B cell (primary cell): Measurements from ENCODE around the gene GOSR2. TPM values are rescaled to one million over a fixed set of nuclear protein-coding genes. Genes with fewer than 3 reads are reported as not detected.

Experiments
- ATAC-seq: fragments of 200-7000 bp; cut with Tn5 transposase; one replicate; pipeline ENCODE4 v1.10.0; 2021; ENCODE audit warnings: low read depth, mild to moderate bottlenecking, moderate number of reproducible peaks, moderate library complexity
- CTCF ChIA-PET: fragments of 350-600 bp; sonication (Branson Sonifier 250); formaldehyde crosslinking; loops from one replicate; lab custom pipeline; 2021; ENCODE audit warnings: antibody characterized with exemption, inconsistent platforms; lab: Charles Lee
- POLR2A ChIA-PET: fragments of 350-600 bp; sonication (Branson Sonifier 250); formaldehyde crosslinking; loops from one replicate; lab custom pipeline; 2021; ENCODE audit warnings: antibody characterized with exemption; lab: Charles Lee
- DNase-seq: peaks from one replicate; pipeline ENCODE4 v3.0.0; 2013
- H2AFZ ChIP-seq: 2 replicates; pipeline ENCODE4 v1.6.1; 2012; ENCODE audit warnings: mild to moderate bottlenecking, low read depth, low read length; ENCODE audit not compliant: insufficient read depth, poor library complexity, severe bottlenecking
- H3K27ac ChIP-seq, 2 donors: 1 replicate in 1 of 2; 2 replicates in 1 of 2; pipeline ENCODE4 v1.5.1; 2012 to 2013; ENCODE audit warnings: low read length in 2 of 2, mild to moderate bottlenecking in 2 of 2, moderate library complexity in 1 of 2
- H3K27me3 ChIP-seq, 4 experiments: fragments of 200-600 bp in 1 of 4; sonication (generic) in 1 of 4; replicated peaks in 1 of 4; 1 replicate in 2 of 4; 2 replicates in 2 of 4; pipeline versions ENCODE4 v1.6.1 to v1.7.0; 2013 to 2016; ENCODE audit warnings: low read length in 3 of 4, mild to moderate bottlenecking in 2 of 4, mixed read lengths in 1 of 4, moderate library complexity in 1 of 4; ENCODE audit not compliant: insufficient read depth in 4 of 4, control insufficient read depth in 3 of 4; ENCODE audit errors: control extremely low read depth in 1 of 4
- H3K36me3 ChIP-seq, 2 experiments: replicated peaks in 1 of 2; 1 replicate in 1 of 2; 2 replicates in 1 of 2; pipeline versions ENCODE4 v1.6.1 to v1.7.1; 2013; ENCODE audit warnings: low read length in 1 of 2; ENCODE audit not compliant: insufficient read depth in 2 of 2, control insufficient read depth in 1 of 2; ENCODE audit errors: control extremely low read depth in 1 of 2, extremely low read depth in 1 of 2
- H3K4me1 ChIP-seq, 2 donors: fragments of 200-600 bp in 1 of 2; sonication (generic) in 1 of 2; 1 replicate in 1 of 2; 2 replicates in 1 of 2; pipeline versions ENCODE4 v1.5.1 to v1.6.1; 2013 to 2017; ENCODE audit warnings: low read length in 2 of 2; ENCODE audit not compliant: control insufficient read depth in 2 of 2, insufficient read depth in 2 of 2
- H3K4me2 ChIP-seq: replicated peaks from 2 replicates; pipeline ENCODE3; 2012; ENCODE audit warnings: mild to moderate bottlenecking, low read depth, low read length; ENCODE audit not compliant: poor library complexity, severe bottlenecking
- H3K4me3 ChIP-seq, 5 experiments: fragments of 200-600 bp in 1 of 5; sonication (generic) in 1 of 5; 1 replicate in 3 of 5; 2 replicates in 2 of 5; pipeline versions ENCODE4 v1.5.1 to v1.7.0; 2011 to 2016; ENCODE audit warnings: low read length in 4 of 5, mild to moderate bottlenecking in 4 of 5, low read depth in 2 of 5, control low read depth in 1 of 5, moderate library complexity in 1 of 5; ENCODE audit not compliant: insufficient read depth in 1 of 5; ENCODE audit errors: control extremely low read depth in 1 of 5, extremely low read depth in 1 of 5
- H3K79me2 ChIP-seq: fragments of 200-600 bp; sonication (generic); one replicate; pipeline ENCODE4 v1.6.0; 2016; ENCODE audit warnings: low read length; ENCODE audit not compliant: control insufficient read depth, insufficient read depth
- H3K9ac ChIP-seq: fragments of 200-600 bp; sonication (generic); 2 replicates; pipeline ENCODE4 v1.6.1; 2017; ENCODE audit warnings: mild to moderate bottlenecking, low read length, moderate library complexity
- H3K9me3 ChIP-seq, 3 donors: one replicate each; pipeline versions ENCODE4 v1.6.1 to v1.7.1; 2013; ENCODE audit warnings: low read length in 2 of 3; ENCODE audit not compliant: control insufficient read depth in 2 of 3, insufficient read depth in 1 of 3; ENCODE audit errors: control extremely low read depth in 1 of 3
- H4K20me1 ChIP-seq: 2 replicates; pipeline ENCODE4 v1.6.0; 2012; ENCODE audit warnings: mild to moderate bottlenecking, low read length; ENCODE audit not compliant: insufficient read depth, control insufficient read depth, poor library complexity, severe bottlenecking
- H3K27ac Mint-ChIP-seq: one replicate; pipeline ENCODE4 v1.8.0; 2021; ENCODE audit warnings: mixed read lengths
- H3K27me3 Mint-ChIP-seq: one replicate; pipeline ENCODE4 v1.8.0; 2021; ENCODE audit warnings: mixed read lengths
- H3K4me1 Mint-ChIP-seq: one replicate; pipeline ENCODE4 v1.8.0; 2021; ENCODE audit warnings: mixed read lengths
- H3K4me3 Mint-ChIP-seq: one replicate; pipeline ENCODE4 v1.8.0; 2021; ENCODE audit warnings: mixed read lengths
- H3K9me3 Mint-ChIP-seq: one replicate; pipeline ENCODE4 v1.8.0; 2022; ENCODE audit warnings: mixed read lengths; ENCODE audit not compliant: insufficient read depth
- CTCF ChIP-seq: fragments of 200-600 bp; IDR thresholded peaks from one replicate; pipeline ENCODE4 v1.8.0; 2022; ENCODE audit warnings: antibody characterized with exemption, mild to moderate bottlenecking
- EZH2 ChIP-seq: IDR thresholded peaks from 2 replicates; pipeline ENCODE4 v1.6.1; 2012; ENCODE audit warnings: borderline replicate concordance, low read depth, mild to moderate bottlenecking, moderate library complexity, low read length; ENCODE audit not compliant: insufficient read depth, poor library complexity, severe bottlenecking
- WGBS: methylation state at CpG from one replicate; pipeline ENCODE4 v1.1.5; 2013; ENCODE audit warnings: missing lambda C conversion rate; ENCODE audit not compliant: insufficient coverage; 5-methylcytosine and 5-hydroxymethylcytosine counted together
- intact Hi-C: fragments of 100-400 bp; cut with micrococcal nuclease; formaldehyde crosslinking; loops from one replicate; pipeline ENCODE4 v1.10.0; 2022
- polyA plus RNA-seq: library from polyadenylated mRNA; depleted of rRNA; stranded (reverse); fragments of >200 nt; gene quantifications from 2 replicates; pipeline ENCODE4 v1.2.3, GENCODE V29; 2012
- total RNA-seq, 2 donors: library from RNA; stranded (reverse); fragments of 120-200 nt in 1 of 2; gene quantifications; 1 replicate in 1 of 2; 2 replicates in 1 of 2; pipeline versions ENCODE4 v1.2.3 to v1.2.4, GENCODE V29; 2013 to 2022

Gene GOSR2
- total and polyA plus RNA-seq, 2 donors (not counting 1 experiment from before 2014, with no cell fraction given): 33.2 to 91.0 TPM

- WGBS: 87% methylated on average over 7 of the region's 7 CpGs
- Histone ChIP-seq H3K9me3 (no peaks in the 10 kb centered on the region), H2AFZ (no peak overlapping the region), H3K4me1 (no peaks in the 10 kb centered on the region), H3K79me2 (peaks cover under 1% of the 10 kb centered on the region), H4K20me1 (no peaks in the 10 kb centered on the region), H3K27ac (no peak overlapping the region), H3K9ac (no peak overlapping the region), H3K4me2 (no peak overlapping the region), H3K27me3 (no peaks in the 10 kb centered on the region), H3K4me3 (no peak overlapping the region), H3K36me3 (peaks cover 0 to 3% of the 10 kb centered on the region in 2 experiments)
- no peak for DNase-seq
- no peak for ATAC-seq
- no peaks in the 10 kb centered on the region for H3K9me3 Mint-ChIP-seq
- intact Hi-C loops: no loop called here
- TF ChIP-seq CTCF: no peak
- no peak for TF ChIP-seq EZH2
- POLR2A ChIA-PET: no interaction called here
- no peak overlapping the region for H3K27ac Mint-ChIP-seq
- CTCF ChIA-PET: interaction anchor here (4.8 kb wide), 1 partner anchor 9 kb away, joined by 30 read pairs; no protein-coding TSS in a partner anchor
- no peaks in the 10 kb centered on the region for H3K27me3 Mint-ChIP-seq
- no peaks in the 10 kb centered on the region for H3K4me1 Mint-ChIP-seq
- no peak overlapping the region for H3K4me3 Mint-ChIP-seq
Measured at GRCh38 chr17:46950342-46950996, 27.5 kb downstream of the GOSR2 start.

- Histone ChIP-seq H3K9me3 (no peaks in the 10 kb centered on the region), H3K4me3 (no peak overlapping the region), H3K27ac (no peak overlapping the region), H3K4me2 (no peak overlapping the region), H2AFZ (no peak overlapping the region), H3K36me3 (peaks cover 1 to 6% of the 10 kb centered on the region in 2 experiments), H3K4me1 (no peaks in the 10 kb centered on the region), H4K20me1 (no peaks in the 10 kb centered on the region), H3K27me3 (no peaks in the 10 kb centered on the region), H3K9ac (no peak overlapping the region), H3K79me2 (peaks cover 5% of the 10 kb centered on the region)
- no peak for ATAC-seq
- Mint-ChIP-seq H3K27ac (no peak overlapping the region), H3K9me3 (no peaks in the 10 kb centered on the region), H3K4me3 (no peak overlapping the region), H3K27me3 (no peaks in the 10 kb centered on the region), H3K4me1 (no peaks in the 10 kb centered on the region)
- intact Hi-C loops: no loop called here
- ChIA-PET POLR2A (no interaction called here), CTCF (interaction anchor here (4.8 kb wide), 1 partner anchor 9 kb away, joined by 30 read pairs; no protein-coding TSS in a partner anchor)
- WGBS: 82% methylated on average over 16 of the region's 16 CpGs
- DNase-seq: no peak
- TF ChIP-seq EZH2 (no peak), CTCF (no peak)
Measured at GRCh38 chr17:46950997-46951621, 28.1 kb downstream of the GOSR2 start.
